ENCODE measurements around the gene TERT.

The TERT gene

DNA sequence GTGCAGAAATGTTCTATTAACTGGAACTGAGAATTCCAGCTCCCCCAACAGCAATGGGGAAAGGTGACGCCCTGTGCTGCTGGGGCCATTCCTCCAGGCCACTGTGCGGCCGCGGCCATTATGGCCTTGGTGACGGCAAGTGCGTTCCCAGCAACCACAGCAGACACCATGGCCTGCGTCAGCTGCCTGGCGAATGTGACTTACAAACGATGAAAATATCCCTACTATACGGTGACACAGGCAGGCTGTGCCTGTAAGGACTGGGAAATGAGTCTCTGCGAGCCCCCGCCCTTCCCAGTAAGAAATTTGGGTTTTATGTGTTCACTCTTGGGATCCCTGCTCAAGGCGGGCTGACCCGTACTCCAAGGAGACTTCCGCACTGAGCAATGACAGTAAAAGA, 29.4 kb upstream of the TERT start:
- Histone ChIP-seq H3K4me1 (ENCODE audit: control insufficient read depth, insufficient read depth, low read length) (no peaks in the 10 kb centered on the region), H3K27ac (ENCODE audit: extremely low read depth, low read depth, low read length) (no peak overlapping the region), H3K36me3 (ENCODE audit: control insufficient read depth in 2 of 2, insufficient read depth in 1 of 2, low read length in 2 of 2) (peaks cover 0 to 78% of the 10 kb centered on the region in 2 experiments; a peak in 2 of 3 replicates), H3K4me3 (ENCODE audit: low read depth, low read length) (no peak overlapping the region), H3K9me3 (ENCODE audit: control insufficient read depth, insufficient read depth, low read depth, low read length) (no peaks in the 10 kb centered on the region)
- ChIA-PET POLR2A (interaction anchor here (0.5 kb wide), 1 partner anchor 205 kb away, joined by 8 read pairs; no protein-coding TSS in a partner anchor), CTCF (interaction anchor here (0.5 to 1.0 kb wide), 2 partner anchors 16 to 150 kb away, joined by 3 to 4 read pairs; no protein-coding TSS in a partner anchor)
- no peak for TF ChIP-seq ZNF621 (tag by site-specific recombination; IDR thresholded peaks at IDR 0.05)
- TF ChIP-seq ZNF596 (tag by site-specific recombination; IDR thresholded peaks at IDR 0.05), result no peak
- TF ChIP-seq, protein P1, sequence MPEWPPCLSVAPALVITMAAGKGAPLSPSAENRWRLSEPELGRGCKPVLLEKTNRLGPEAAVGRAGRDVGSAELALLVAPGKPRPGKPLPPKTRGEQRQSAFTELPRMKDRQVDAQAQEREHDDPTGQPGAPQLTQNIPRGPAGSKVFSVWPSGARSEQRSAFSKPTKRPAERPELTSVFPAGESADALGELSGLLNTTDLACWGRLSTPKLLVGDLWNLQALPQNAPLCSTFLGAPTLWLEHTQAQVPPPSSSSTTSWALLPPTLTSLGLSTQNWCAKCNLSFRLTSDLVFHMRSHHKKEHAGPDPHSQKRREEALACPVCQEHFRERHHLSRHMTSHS (tag by site-specific recombination; IDR thresholded peaks at IDR 0.05), result no peak
- TF ChIP-seq YY1 (tag by site-specific recombination; IDR thresholded peaks at IDR 0.05), result no peak
- no peak for TF ChIP-seq ZNF239 (tag by site-specific recombination; IDR thresholded peaks at IDR 0.05)

GRCh38 chr5:1323803-1324173, 28.9 kb upstream of the TERT start:
- TF ChIP-seq ZNF600 (tag by site-specific recombination; IDR thresholded peaks at IDR 0.05), result no peak
- TF ChIP-seq, protein P2, sequence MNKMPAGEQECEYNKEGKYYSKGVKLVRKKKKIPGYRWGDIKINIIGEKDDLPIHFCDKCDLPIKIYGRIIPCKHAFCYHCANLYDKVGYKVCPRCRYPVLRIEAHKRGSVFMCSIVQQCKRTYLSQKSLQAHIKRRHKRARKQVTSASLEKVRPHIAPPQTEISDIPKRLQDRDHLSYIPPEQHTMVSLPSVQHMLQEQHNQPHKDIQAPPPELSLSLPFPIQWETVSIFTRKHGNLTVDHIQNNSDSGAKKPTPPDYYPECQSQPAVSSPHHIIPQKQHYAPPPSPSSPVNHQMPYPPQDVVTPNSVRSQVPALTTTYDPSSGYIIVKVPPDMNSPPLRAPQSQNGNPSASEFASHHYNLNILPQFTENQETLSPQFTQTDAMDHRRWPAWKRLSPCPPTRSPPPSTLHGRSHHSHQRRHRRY (tag by site-specific recombination; IDR thresholded peaks at IDR 0.05), result no peak
- TF ChIP-seq ZNF266 (tag by site-specific recombination; IDR thresholded peaks at IDR 0.05; ENCODE audit: low read depth), result no peak
- TF ChIP-seq, protein P3, sequence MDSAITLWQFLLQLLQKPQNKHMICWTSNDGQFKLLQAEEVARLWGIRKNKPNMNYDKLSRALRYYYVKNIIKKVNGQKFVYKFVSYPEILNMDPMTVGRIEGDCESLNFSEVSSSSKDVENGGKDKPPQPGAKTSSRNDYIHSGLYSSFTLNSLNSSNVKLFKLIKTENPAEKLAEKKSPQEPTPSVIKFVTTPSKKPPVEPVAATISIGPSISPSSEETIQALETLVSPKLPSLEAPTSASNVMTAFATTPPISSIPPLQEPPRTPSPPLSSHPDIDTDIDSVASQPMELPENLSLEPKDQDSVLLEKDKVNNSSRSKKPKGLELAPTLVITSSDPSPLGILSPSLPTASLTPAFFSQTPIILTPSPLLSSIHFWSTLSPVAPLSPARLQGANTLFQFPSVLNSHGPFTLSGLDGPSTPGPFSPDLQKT (IDR thresholded peaks at IDR 0.05; ENCODE audit: borderline replicate concordance, low read depth, low read length), result no peak
- no peak for TF ChIP-seq ZNF501 (tag by site-specific recombination; IDR thresholded peaks at IDR 0.05)
- TF ChIP-seq ZNF366 (tag by site-specific recombination; conservative IDR thresholded peaks at IDR 0.05), result no peak
- TF ChIP-seq ZNF354C (tag by site-specific recombination; IDR thresholded peaks at IDR 0.05; ENCODE audit: borderline replicate concordance, low read depth), result no peak
- no peak for TF ChIP-seq ZNF530 (tag by site-specific recombination; IDR thresholded peaks at IDR 0.05; ENCODE audit: low read depth)
- no peak for TF ChIP-seq ZNF404 (tag by site-specific recombination; IDR thresholded peaks at IDR 0.05)
- no peak for TF ChIP-seq ZNF514 (tag by site-specific recombination; IDR thresholded peaks at IDR 0.05)
- no peak for TF ChIP-seq ZNF169 (tag by site-specific recombination; IDR thresholded peaks at IDR 0.05)
- TF ChIP-seq ZNF248 (tag by site-specific recombination; IDR thresholded peaks at IDR 0.05), result no peak
- no peak for TF ChIP-seq ZNF670 (tag by site-specific recombination; IDR thresholded peaks at IDR 0.05; ENCODE audit: low read depth)
- no peak for TF ChIP-seq YY1 (tag by site-specific recombination; IDR thresholded peaks at IDR 0.05)
- no peak for TF ChIP-seq ZNF664 (tag by site-specific recombination; IDR thresholded peaks at IDR 0.05)
- no peak for TF ChIP-seq MZF1 (tag by site-specific recombination; IDR thresholded peaks at IDR 0.05; ENCODE audit: borderline replicate concordance)
- TF ChIP-seq KLF17 (tag by site-specific recombination; IDR thresholded peaks at IDR 0.05), result no peak
- TF ChIP-seq, protein P4, sequence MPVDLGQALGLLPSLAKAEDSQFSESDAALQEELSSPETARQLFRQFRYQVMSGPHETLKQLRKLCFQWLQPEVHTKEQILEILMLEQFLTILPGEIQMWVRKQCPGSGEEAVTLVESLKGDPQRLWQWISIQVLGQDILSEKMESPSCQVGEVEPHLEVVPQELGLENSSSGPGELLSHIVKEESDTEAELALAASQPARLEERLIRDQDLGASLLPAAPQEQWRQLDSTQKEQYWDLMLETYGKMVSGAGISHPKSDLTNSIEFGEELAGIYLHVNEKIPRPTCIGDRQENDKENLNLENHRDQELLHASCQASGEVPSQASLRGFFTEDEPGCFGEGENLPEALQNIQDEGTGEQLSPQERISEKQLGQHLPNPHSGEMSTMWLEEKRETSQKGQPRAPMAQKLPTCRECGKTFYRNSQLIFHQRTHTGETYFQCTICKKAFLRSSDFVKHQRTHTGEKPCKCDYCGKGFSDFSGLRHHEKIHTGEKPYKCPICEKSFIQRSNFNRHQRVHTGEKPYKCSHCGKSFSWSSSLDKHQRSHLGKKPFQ (tag by site-specific recombination; IDR thresholded peaks at IDR 0.05), result no peak
- Histone ChIP-seq H3K4me3 (ENCODE audit: low read depth, low read length) (no peak overlapping the region), H3K27ac (ENCODE audit: extremely low read depth, low read depth, low read length) (no peak overlapping the region), H3K36me3 (ENCODE audit: control insufficient read depth in 2 of 2, insufficient read depth in 1 of 2, low read length in 2 of 2) (peaks cover 0 to 76% of the 10 kb centered on the region in 2 experiments; a peak in 2 of 3 replicates), H3K4me1 (ENCODE audit: control insufficient read depth, insufficient read depth, low read length) (no peaks in the 10 kb centered on the region), H3K9me3 (ENCODE audit: control insufficient read depth, insufficient read depth, low read depth, low read length) (no peaks in the 10 kb centered on the region)
- CTCF ChIA-PET, result no interaction called here
- POLR2A ChIA-PET, result no interaction called here
